Activated CD4-positive, alpha-beta T cell treated with anti-CD3 and anti-CD28 coated beads, Interleukin-2, amount 10 ng/mL, durations not matched to agents 7 days and 5 days (primary cell): ENCODE data around the gene NLGN1. TPM values are rescaled to one million over a fixed set of nuclear protein-coding genes. Genes with fewer than 3 reads are reported as not detected.

Experiments used
- CTCF ChIA-PET: fragments of 350-600 bp; sonication (Branson Sonifier 250); formaldehyde crosslinking; loops from one replicate; lab custom pipeline; 2021; ENCODE audit warnings: antibody characterized with exemption; lab: Charles Lee
- POLR2A ChIA-PET: fragments of 350-600 bp; sonication (Branson Sonifier 250); formaldehyde crosslinking; loops from one replicate; lab custom pipeline; 2021; ENCODE audit warnings: antibody characterized with exemption; lab: Charles Lee
- DNase-seq: peaks from one replicate; pipeline ENCODE4 v3.0.0-alpha.2; 2020
- H3K27ac Mint-ChIP-seq: one replicate; pipeline ENCODE4 v1.8.0; 2021; ENCODE audit warnings: mild to moderate bottlenecking, moderate library complexity, mixed read lengths
- H3K27me3 Mint-ChIP-seq: one replicate; pipeline ENCODE4 v1.8.0; 2021; ENCODE audit warnings: mixed read lengths
- H3K36me3 Mint-ChIP-seq: one replicate; pipeline ENCODE4 v1.8.0; 2021; ENCODE audit warnings: low read depth, mixed read lengths
- H3K4me1 Mint-ChIP-seq: one replicate; pipeline ENCODE4 v1.8.0; 2021; ENCODE audit warnings: mixed read lengths
- H3K4me3 Mint-ChIP-seq: one replicate; pipeline ENCODE4 v1.8.0; 2021; ENCODE audit warnings: mild to moderate bottlenecking, moderate library complexity, mixed read lengths
- H3K9me3 Mint-ChIP-seq: one replicate; pipeline ENCODE4 v1.8.0; 2021; ENCODE audit warnings: mixed read lengths
- total RNA-seq, 2 experiments: library from RNA; stranded (reverse); gene quantifications; one replicate each; pipeline ENCODE4 v1.2.3, GENCODE V29; 2021

Gene NLGN1
- total RNA-seq, 2 experiments from 2014 or later: not detected

DNA sequence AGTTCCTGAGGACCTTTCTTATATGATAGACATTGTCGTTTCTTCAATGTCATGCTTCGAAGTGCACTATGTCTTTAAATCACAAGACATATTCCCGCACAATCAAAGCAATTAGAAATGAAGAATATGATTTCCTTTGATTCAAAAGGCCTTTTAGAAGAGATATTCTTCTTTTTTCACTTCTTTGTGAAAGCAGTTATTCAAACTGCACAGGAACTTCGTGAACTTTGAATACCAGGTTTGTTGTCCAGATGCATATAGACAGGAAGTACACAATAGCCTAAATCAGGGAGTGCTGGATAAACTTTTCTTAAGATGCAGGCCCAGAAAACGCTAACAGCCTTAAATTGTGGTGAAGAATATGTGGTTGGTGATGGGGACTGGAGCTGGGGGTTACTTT lies 870.5 kb downstream of the NLGN1 start:
- Mint-ChIP-seq H3K36me3 (no peaks in the 10 kb centered on the region), H3K4me1 (no peaks in the 10 kb centered on the region), H3K27me3 (no peaks in the 10 kb centered on the region), H3K27ac (no peak overlapping the region), H3K9me3 (no peaks in the 10 kb centered on the region), H3K4me3 (no peak overlapping the region)
- POLR2A ChIA-PET: no interaction called here
- CTCF ChIA-PET: no interaction called here
- DNase-seq: no peak

DNA sequence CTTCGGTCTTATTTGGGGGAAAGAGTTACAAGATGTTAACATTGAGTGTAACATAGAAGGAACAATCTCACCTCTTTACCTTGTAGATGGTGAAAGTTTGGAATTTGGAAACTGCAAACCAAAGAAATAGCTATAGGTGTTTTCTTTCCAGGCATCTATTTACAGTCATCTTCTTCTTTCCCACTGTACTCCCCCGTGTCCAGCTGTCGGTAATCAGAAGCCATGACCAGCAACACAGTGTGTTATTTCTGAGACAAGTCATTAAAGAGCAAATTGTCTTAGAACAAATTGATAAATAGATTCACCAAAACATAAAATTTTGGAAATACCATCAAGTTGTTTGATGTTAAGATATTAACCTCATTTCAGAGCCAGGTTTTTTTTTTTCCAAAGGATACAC lies 871.0 kb downstream of the NLGN1 start:
- Mint-ChIP-seq H3K27me3 (no peaks in the 10 kb centered on the region), H3K27ac (no peak overlapping the region), H3K4me3 (no peak overlapping the region), H3K4me1 (no peaks in the 10 kb centered on the region), H3K36me3 (no peaks in the 10 kb centered on the region), H3K9me3 (no peaks in the 10 kb centered on the region)
- POLR2A ChIA-PET: no interaction called here
- DNase-seq: no peak
- CTCF ChIA-PET: no interaction called here

DNA sequence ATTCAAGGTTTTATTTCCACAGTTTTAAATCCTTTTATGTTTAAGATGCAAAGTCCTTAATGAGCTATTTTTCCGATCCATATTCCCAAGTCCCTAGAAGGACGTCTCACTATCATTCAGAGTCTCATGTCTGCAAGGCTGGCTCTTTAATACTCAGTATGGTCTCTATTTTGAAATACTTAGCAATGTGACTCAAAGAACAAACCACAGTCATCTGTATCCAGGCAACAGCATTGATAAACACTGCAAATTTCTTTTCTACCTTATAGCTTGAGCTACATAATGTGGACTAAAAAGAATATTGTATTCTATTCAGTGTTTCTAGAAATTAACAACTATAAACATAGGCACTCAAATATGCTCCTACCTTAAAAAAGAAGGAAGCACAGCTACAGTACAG lies 873.3 kb downstream of the NLGN1 start:
- no peaks in the 10 kb centered on the region for H3K27me3 Mint-ChIP-seq
- H3K27ac Mint-ChIP-seq: no peak overlapping the region
- ChIA-PET POLR2A (no interaction called here), CTCF (no interaction called here)
- H3K4me3 Mint-ChIP-seq: no peak overlapping the region
- no peaks in the 10 kb centered on the region for H3K9me3 Mint-ChIP-seq
- H3K36me3 Mint-ChIP-seq: no peaks in the 10 kb centered on the region
- no peak for DNase-seq
- no peaks in the 10 kb centered on the region for H3K4me1 Mint-ChIP-seq

DNA sequence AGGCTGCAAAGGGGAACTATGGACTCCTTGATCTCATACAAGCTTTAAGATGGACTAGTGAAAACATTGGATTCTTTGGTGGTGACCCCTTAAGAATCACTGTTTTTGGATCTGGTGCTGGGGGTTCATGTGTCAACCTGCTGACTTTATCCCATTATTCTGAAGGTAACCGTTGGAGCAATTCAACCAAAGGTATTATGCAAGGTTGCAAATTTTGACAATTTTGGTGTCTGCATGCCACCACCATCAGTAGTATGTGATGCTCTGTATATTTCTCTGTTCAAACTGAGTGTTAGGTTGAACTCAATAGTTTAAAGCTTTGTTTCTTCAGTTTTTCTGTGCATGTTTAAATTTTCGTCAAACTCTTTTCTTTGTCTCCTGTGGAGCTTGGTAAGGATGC lies 877.8 kb downstream of the NLGN1 start:
- no peak for DNase-seq
- ChIA-PET POLR2A (no interaction called here), CTCF (no interaction called here)
- H3K27ac Mint-ChIP-seq: no peak overlapping the region
- H3K4me1 Mint-ChIP-seq: no peaks in the 10 kb centered on the region
- no peak overlapping the region for H3K4me3 Mint-ChIP-seq
- H3K9me3 Mint-ChIP-seq: no peaks in the 10 kb centered on the region
- H3K36me3 Mint-ChIP-seq: no peaks in the 10 kb centered on the region
- no peaks in the 10 kb centered on the region for H3K27me3 Mint-ChIP-seq

DNA sequence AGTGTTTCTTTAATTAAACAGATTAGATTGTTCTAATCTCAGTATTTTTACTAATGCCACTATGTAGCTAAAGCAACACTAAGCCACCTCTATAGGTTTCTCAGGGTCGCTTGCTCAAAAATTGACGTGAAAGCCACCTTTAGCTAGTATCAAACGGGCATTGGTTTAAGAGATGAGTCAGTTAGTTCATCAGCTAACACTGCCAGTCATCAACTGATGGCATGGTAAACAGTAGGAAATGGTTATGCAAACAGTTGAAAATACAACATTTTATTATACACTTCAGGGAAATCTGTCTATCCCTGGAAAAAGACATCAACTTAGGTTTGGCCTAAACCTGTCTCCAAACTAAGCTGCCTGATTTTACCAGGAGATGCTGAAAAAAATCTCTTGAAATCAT lies 879.3 kb downstream of the NLGN1 start:
- Mint-ChIP-seq H3K9me3 (no peaks in the 10 kb centered on the region), H3K4me1 (no peaks in the 10 kb centered on the region), H3K4me3 (no peak overlapping the region), H3K27ac (no peak overlapping the region), H3K27me3 (no peaks in the 10 kb centered on the region), H3K36me3 (no peaks in the 10 kb centered on the region)
- CTCF ChIA-PET: no interaction called here
- no peak for DNase-seq
- POLR2A ChIA-PET: no interaction called here

DNA sequence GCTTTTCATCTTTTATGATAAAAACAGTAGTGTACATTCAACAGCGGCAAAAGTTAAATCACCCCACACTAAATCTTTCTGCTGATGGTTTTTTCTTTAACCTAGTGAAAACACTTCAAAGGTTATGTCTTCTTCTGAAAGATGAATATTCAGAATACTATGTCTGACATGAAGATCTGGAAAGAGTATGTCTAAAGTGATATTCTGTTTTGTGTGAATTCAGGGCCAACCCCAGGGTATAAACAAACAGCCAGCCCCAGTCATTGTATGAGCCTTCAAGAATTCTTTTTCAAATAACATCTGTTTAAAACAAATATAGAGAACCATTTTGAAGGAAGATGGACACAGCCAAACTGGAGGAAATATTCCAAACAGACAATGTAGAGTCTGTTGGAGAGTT lies 880.5 kb downstream of the NLGN1 start:
- DNase-seq: no peak
- POLR2A ChIA-PET: no interaction called here
- no peaks in the 10 kb centered on the region for H3K4me1 Mint-ChIP-seq
- no peaks in the 10 kb centered on the region for H3K27me3 Mint-ChIP-seq
- no peaks in the 10 kb centered on the region for H3K36me3 Mint-ChIP-seq
- H3K27ac Mint-ChIP-seq: no peak overlapping the region
- H3K4me3 Mint-ChIP-seq: no peak overlapping the region
- H3K9me3 Mint-ChIP-seq: no peaks in the 10 kb centered on the region
- CTCF ChIA-PET: no interaction called here

DNA sequence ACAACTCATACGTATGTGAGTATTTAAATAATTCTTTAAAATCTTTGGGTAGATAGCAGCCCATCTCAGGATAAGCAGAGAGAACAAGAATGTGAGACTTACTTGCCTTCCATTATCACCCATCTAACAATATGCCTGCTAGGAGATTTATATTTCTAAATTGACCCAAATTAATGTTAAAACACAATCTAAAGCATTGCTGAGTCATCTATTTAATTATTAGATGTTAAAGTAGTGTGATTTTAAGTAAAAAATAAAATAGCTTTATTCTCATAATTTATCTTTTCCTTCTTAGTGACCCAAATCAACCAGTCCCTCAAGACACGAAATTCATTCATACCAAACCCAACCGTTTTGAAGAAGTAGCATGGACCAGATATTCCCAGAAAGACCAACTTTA lies 882.6 kb downstream of the NLGN1 start:
- no peaks in the 10 kb centered on the region for H3K27me3 Mint-ChIP-seq
- H3K36me3 Mint-ChIP-seq: no peaks in the 10 kb centered on the region
- CTCF ChIA-PET: no interaction called here
- no peak overlapping the region for H3K4me3 Mint-ChIP-seq
- H3K27ac Mint-ChIP-seq: no peak overlapping the region
- no peak for DNase-seq
- POLR2A ChIA-PET: no interaction called here
- H3K9me3 Mint-ChIP-seq: no peaks in the 10 kb centered on the region
- H3K4me1 Mint-ChIP-seq: no peaks in the 10 kb centered on the region

DNA sequence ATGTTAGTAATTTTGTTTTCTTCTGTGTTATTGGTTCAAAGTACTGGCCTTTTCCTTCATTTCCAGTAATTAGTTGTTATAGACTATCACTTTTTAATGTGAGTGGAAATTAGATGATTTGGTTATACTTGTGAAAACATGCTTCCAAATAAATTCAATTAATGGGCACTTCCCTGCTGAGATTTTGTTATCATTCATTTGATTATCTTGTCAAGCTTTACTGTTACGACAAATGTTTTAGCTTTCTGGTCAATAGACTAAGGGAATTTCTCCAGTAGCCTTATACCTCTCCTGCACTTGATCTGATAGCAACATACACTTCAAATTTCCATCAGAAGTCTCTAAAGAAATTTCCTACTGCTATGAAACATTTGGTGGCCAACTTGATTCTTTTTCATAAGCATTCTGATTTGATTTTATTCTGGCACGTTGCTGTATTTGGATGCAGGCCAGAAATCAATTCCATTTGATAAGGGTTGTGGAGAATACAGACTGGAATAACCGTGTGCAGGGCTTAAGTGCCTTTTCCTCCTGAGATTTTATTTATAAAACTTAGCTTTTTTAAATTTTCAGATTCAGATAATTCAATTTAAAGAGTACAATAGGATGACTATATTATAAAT lies 887.8 kb downstream of the NLGN1 start:
- H3K27me3 Mint-ChIP-seq: no peaks in the 10 kb centered on the region
- DNase-seq: no peak
- no peaks in the 10 kb centered on the region for H3K36me3 Mint-ChIP-seq
- H3K27ac Mint-ChIP-seq: no peak overlapping the region
- no peak overlapping the region for H3K4me3 Mint-ChIP-seq
- H3K4me1 Mint-ChIP-seq: no peaks in the 10 kb centered on the region
- CTCF ChIA-PET: no interaction called here
- no peaks in the 10 kb centered on the region for H3K9me3 Mint-ChIP-seq
- POLR2A ChIA-PET: no interaction called here

DNA sequence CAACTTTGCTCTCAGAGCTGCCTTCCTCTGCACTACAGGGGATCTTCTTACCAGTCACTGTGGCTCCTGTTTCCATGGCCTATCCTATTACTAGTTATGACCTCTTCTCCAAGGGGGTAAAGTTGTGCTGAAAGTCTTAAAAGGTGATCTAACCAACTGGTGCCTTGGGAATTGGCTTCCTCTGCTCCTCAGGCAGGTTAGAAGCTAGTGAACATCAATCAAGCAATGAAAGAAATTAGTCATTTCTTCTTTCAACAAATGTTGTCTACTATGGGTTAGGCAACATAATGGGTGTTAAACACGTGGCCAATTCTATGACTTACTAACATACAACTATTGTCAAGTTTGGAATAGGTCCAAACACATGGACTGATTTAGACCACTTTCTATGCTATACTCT lies 890.2 kb downstream of the NLGN1 start:
- Mint-ChIP-seq H3K27ac (no peak overlapping the region), H3K9me3 (no peaks in the 10 kb centered on the region), H3K27me3 (no peaks in the 10 kb centered on the region), H3K36me3 (no peaks in the 10 kb centered on the region), H3K4me1 (no peaks in the 10 kb centered on the region), H3K4me3 (no peak overlapping the region)
- no peak for DNase-seq
- CTCF ChIA-PET: no interaction called here
- POLR2A ChIA-PET: no interaction called here

DNA sequence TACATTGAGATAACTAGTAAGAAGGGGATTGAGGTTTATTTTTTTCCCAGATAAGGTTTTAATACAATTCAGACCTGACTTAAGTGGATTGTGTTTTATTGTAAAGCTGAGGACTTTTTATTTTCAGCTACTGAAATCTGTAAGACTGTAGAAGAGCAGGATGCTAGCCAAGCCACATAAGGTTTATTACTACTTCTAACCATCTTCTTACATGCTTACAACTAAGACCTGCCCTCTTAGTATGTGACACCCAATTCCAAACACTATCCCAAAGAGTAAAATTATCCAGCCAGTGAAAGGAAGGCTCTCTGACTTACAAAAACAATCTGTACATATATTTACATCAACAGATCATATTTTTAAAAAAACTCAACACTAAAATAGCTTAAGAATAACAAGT lies 897.1 kb downstream of the NLGN1 start:
- CTCF ChIA-PET: interaction anchor here (0.6 kb wide), 1 partner anchor 15 kb away, joined by 5 read pairs; no protein-coding TSS in a partner anchor
- Mint-ChIP-seq H3K27ac (no peak overlapping the region), H3K27me3 (no peaks in the 10 kb centered on the region), H3K4me3 (no peak overlapping the region), H3K9me3 (no peaks in the 10 kb centered on the region), H3K36me3 (no peaks in the 10 kb centered on the region), H3K4me1 (no peaks in the 10 kb centered on the region)
- POLR2A ChIA-PET: no interaction called here
- no peak for DNase-seq

DNA sequence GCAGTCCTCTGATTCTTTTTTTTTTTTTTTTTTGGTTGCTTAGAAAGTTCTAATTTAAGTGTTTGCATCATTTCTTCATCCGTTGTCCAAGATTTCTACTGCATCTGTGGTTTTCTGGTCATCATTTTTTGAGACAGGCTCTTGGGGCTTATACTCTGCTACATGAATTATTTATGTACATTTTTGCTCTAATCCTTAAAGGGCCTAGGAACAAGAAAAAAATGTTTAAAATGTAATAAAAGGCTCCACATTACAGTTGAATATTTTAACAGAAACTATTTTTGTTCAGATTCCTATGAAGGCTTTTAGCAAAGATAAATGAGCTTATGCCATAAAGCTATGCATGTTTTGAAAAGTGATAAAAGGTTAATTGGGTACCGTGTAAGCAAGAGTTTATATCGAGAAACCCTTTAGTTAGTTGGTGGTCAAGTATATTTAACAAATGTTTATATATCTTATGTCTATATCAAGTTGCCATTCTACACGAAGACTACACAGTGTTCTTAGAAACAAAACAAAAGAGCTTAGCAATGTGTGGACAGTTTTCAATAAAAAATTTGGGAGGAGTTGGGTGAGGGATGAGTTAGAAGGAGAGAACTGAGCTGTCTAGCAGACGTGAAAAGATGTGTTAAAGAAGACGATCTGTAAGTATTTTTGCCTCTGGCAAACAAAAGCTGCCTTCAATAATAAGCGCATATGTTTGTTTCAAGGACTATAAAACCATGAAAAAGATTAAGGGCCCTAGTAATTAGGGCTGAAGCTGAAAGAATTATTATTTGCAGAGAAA lies 898.0 kb downstream of the NLGN1 start:
- H3K27me3 Mint-ChIP-seq: no peaks in the 10 kb centered on the region
- H3K9me3 Mint-ChIP-seq: no peaks in the 10 kb centered on the region
- no peak overlapping the region for H3K27ac Mint-ChIP-seq
- no peak overlapping the region for H3K4me3 Mint-ChIP-seq
- no peak for DNase-seq
- ChIA-PET POLR2A (no interaction called here), CTCF (interaction anchor here (0.6 kb wide), 1 partner anchor 15 kb away, joined by 5 read pairs; no protein-coding TSS in a partner anchor)
- H3K4me1 Mint-ChIP-seq: no peaks in the 10 kb centered on the region
- H3K36me3 Mint-ChIP-seq: no peaks in the 10 kb centered on the region

DNA sequence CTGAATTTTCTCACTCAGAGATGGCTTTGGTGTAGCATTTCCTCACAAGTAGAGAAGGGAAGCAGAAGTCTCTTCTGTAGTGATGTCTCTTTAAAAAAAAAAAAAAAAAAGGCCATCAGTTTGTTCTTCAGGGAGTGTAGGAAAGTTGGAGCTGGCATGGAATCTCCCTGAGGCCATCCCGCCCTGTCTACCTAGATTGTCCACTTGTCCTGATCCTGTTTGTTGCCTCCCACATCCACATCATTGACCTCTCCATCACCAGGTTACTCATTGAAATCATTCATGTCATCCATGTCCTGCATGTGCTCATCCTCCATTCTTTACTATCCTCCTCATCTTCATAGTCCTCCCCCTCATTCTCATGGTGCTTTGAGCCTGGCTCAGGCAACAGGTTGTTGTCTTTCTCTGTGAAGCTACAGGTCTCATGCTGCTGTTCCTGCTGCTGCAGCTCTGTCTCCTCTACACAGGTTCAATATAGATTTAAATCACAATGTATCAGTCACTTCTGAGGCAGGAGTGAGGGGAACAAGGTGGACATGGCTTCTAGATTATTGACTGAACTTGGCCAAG lies 905.3 kb downstream of the NLGN1 start:
- no peaks in the 10 kb centered on the region for H3K9me3 Mint-ChIP-seq
- POLR2A ChIA-PET: no interaction called here
- H3K4me3 Mint-ChIP-seq: no peak overlapping the region
- CTCF ChIA-PET: no interaction called here
- DNase-seq: no peak
- H3K36me3 Mint-ChIP-seq: no peaks in the 10 kb centered on the region
- H3K27me3 Mint-ChIP-seq: no peaks in the 10 kb centered on the region
- no peak overlapping the region for H3K27ac Mint-ChIP-seq
- H3K4me1 Mint-ChIP-seq: no peaks in the 10 kb centered on the region

DNA sequence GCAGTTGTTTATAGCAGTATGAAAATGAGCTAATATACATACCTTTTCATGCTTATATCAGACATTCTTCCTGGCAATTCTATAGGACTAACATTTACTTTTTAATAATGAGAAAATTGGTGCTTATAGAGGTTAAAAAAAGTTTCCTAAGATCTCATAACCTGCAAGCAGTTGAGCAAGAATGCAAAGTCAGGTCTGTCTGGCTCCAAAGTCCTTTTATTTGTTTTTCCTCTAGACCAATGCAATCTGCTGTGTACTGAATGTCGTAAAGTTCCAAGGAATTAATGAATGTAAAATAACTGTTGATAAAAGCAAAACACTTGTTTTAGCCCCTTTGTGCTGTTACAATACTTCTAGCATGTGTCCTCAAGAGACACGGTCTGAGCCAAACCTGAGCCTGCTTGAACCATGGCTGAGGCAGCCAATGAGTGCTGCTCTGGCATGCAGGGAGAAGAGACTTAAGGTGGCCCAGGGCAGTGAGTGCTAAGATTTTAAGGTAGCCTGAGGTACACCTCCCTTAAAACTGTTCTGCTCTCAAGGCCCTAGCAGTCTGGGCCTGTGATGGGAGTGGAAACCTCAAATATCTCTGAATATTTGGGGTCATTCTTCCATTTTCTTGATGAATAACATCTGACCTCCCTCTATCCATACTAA lies 906.5 kb downstream of the NLGN1 start:
- H3K36me3 Mint-ChIP-seq: no peaks in the 10 kb centered on the region
- H3K27me3 Mint-ChIP-seq: no peaks in the 10 kb centered on the region
- no peaks in the 10 kb centered on the region for H3K9me3 Mint-ChIP-seq
- no peak overlapping the region for H3K4me3 Mint-ChIP-seq
- no peaks in the 10 kb centered on the region for H3K4me1 Mint-ChIP-seq
- POLR2A ChIA-PET: no interaction called here
- CTCF ChIA-PET: no interaction called here
- no peak for DNase-seq
- no peak overlapping the region for H3K27ac Mint-ChIP-seq
